ENCODE results near the gene ADGRL4. TPM values are rescaled to one million over a fixed set of nuclear protein-coding genes. Genes with fewer than 3 reads are reported as not detected.

The ADGRL4 gene
- total RNA-seq, 1 experiment from 2014 or later: not detected

DNA sequence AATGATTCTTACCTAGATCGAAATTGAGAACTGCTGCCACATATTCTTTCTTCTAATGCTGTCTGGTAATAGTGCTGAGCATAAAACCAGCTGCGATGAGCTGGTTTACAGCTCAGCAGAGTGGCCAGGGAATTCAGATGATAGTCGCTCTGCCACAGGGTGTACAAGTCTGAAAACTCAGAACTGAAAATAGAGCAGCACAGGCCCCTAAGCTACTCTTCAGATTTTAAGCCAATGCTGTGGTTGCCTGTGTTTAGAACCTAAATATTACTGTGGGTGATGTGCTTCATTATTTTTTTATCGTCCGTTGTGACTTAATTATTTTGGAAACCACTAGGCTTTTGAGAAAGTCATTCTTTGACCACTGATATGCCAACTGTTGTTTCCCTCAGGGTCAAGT, 152.0 kb downstream of the ADGRL4 start:
- in situ Hi-C loops (cut with HindIII; ENCODE audit: low pct_unique_long_range_greater_than_20kb, low sequenced_read_pairs) (no loop called here), intact Hi-C loops (cut with micrococcal nuclease; ENCODE audit: unreplicated experiment) (no loop called here)
- no peaks in the 10 kb centered on the region for H3K9me3 ChIP-seq (ENCODE audit: control insufficient read depth, insufficient read depth, low read depth, low read length)
- no peak for DNase-seq (ENCODE audit: low read depth, low spot score)
- no TSS peak for BruUV-seq (replicated peaks)
- CTCF ChIA-PET: no interaction called here
- TF ChIP-seq POLR2AphosphoS5 (IDR thresholded peaks at IDR 0.05; ENCODE audit: low read depth, low read length): no peak
- TF ChIP-seq, protein P1, sequence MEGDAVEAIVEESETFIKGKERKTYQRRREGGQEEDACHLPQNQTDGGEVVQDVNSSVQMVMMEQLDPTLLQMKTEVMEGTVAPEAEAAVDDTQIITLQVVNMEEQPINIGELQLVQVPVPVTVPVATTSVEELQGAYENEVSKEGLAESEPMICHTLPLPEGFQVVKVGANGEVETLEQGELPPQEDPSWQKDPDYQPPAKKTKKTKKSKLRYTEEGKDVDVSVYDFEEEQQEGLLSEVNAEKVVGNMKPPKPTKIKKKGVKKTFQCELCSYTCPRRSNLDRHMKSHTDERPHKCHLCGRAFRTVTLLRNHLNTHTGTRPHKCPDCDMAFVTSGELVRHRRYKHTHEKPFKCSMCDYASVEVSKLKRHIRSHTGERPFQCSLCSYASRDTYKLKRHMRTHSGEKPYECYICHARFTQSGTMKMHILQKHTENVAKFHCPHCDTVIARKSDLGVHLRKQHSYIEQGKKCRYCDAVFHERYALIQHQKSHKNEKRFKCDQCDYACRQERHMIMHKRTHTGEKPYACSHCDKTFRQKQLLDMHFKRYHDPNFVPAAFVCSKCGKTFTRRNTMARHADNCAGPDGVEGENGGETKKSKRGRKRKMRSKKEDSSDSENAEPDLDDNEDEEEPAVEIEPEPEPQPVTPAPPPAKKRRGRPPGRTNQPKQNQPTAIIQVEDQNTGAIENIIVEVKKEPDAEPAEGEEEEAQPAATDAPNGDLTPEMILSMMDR (IDR thresholded peaks at IDR 0.05): no peak
- no peak for TF ChIP-seq SIN3A (IDR thresholded peaks at IDR 0.05; ENCODE audit: borderline replicate concordance, insufficient read depth, low read depth, low read length)
- TF ChIP-seq TCF7L2 (IDR thresholded peaks at IDR 0.05; ENCODE audit: low read depth, low read length): no peak
- TF ChIP-seq, protein P2, sequence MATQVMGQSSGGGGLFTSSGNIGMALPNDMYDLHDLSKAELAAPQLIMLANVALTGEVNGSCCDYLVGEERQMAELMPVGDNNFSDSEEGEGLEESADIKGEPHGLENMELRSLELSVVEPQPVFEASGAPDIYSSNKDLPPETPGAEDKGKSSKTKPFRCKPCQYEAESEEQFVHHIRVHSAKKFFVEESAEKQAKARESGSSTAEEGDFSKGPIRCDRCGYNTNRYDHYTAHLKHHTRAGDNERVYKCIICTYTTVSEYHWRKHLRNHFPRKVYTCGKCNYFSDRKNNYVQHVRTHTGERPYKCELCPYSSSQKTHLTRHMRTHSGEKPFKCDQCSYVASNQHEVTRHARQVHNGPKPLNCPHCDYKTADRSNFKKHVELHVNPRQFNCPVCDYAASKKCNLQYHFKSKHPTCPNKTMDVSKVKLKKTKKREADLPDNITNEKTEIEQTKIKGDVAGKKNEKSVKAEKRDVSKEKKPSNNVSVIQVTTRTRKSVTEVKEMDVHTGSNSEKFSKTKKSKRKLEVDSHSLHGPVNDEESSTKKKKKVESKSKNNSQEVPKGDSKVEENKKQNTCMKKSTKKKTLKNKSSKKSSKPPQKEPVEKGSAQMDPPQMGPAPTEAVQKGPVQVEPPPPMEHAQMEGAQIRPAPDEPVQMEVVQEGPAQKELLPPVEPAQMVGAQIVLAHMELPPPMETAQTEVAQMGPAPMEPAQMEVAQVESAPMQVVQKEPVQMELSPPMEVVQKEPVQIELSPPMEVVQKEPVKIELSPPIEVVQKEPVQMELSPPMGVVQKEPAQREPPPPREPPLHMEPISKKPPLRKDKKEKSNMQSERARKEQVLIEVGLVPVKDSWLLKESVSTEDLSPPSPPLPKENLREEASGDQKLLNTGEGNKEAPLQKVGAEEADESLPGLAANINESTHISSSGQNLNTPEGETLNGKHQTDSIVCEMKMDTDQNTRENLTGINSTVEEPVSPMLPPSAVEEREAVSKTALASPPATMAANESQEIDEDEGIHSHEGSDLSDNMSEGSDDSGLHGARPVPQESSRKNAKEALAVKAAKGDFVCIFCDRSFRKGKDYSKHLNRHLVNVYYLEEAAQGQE (IDR thresholded peaks at IDR 0.05; ENCODE audit: insufficient read depth in 1 of 2, low read depth in 2 of 2, low read length in 1 of 2): no peak
- POLR2A ChIA-PET: no interaction called here
- H3K36me3 ChIP-seq (ENCODE audit: control insufficient read depth, insufficient read depth, low read length): no peaks in the 10 kb centered on the region
- H3K27ac ChIP-seq (ENCODE audit: low read length): no peak overlapping the region
- ATAC-seq: no peak
- no peaks in the 10 kb centered on the region for H3K4me1 ChIP-seq (ENCODE audit: control insufficient read depth, insufficient read depth, low read length)
- no peak overlapping the region for H3K4me3 ChIP-seq (ENCODE audit: low read depth in 2 of 2, low read length in 2 of 2)
- H3K27me3 ChIP-seq (ENCODE audit: control insufficient read depth, insufficient read depth, low read length): no peaks in the 10 kb centered on the region

DNA sequence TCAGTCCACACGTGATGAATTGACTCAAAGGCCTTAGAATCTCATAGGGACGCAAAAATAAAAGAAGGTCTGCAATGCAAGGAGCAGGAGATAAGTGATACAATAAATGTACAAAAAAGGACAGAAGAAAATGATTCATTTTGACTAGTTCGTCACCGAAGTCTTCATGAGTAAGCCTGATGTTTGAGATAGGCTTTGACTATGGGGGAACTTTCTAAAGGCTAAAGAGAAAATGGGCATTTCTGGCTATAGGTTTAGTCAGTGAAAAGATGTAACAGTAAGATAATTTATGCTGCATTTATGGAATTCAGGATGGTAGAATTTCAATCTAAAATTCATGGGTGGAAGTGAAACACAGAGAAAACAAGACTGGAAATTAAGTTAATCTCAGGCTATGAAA, 163.0 kb downstream of the ADGRL4 start:
- CTCF ChIA-PET: no interaction called here
- DNase-seq (ENCODE audit: low read depth, low spot score) (no peak), ATAC-seq (no peak)
- no peak overlapping the region for H3K4me3 ChIP-seq (ENCODE audit: low read depth in 2 of 2, low read length in 2 of 2)
- peaks cover 4% of the 10 kb centered on the region for H3K4me1 ChIP-seq (ENCODE audit: control insufficient read depth, insufficient read depth, low read length)
- intact Hi-C loops (cut with micrococcal nuclease; ENCODE audit: unreplicated experiment) (loop anchor here (5.0 kb wide), 1 partner anchor 509 kb away; no protein-coding TSS in a partner anchor), in situ Hi-C loops (cut with HindIII; ENCODE audit: low pct_unique_long_range_greater_than_20kb, low sequenced_read_pairs) (no loop called here)
- no peaks in the 10 kb centered on the region for H3K9me3 ChIP-seq (ENCODE audit: control insufficient read depth, insufficient read depth, low read depth, low read length)
- H3K27ac ChIP-seq (ENCODE audit: low read length): no peak overlapping the region
- no peaks in the 10 kb centered on the region for H3K27me3 ChIP-seq (ENCODE audit: control insufficient read depth, insufficient read depth, low read length)
- no peaks in the 10 kb centered on the region for H3K36me3 ChIP-seq (ENCODE audit: control insufficient read depth, insufficient read depth, low read length)
- no TSS peak for BruUV-seq (replicated peaks)
- POLR2A ChIA-PET: no interaction called here
- no peak for TF ChIP-seq TCF7L2 (IDR thresholded peaks at IDR 0.05; ENCODE audit: low read depth, low read length)
- TF ChIP-seq, protein P1 (IDR thresholded peaks at IDR 0.05): no peak
- TF ChIP-seq SIN3A (IDR thresholded peaks at IDR 0.05; ENCODE audit: borderline replicate concordance, insufficient read depth, low read depth, low read length): no peak
- TF ChIP-seq POLR2AphosphoS5 (IDR thresholded peaks at IDR 0.05; ENCODE audit: low read depth, low read length): no peak
- TF ChIP-seq, protein P2 (IDR thresholded peaks at IDR 0.05; ENCODE audit: insufficient read depth in 1 of 2, low read depth in 2 of 2, low read length in 1 of 2): no peak
